Measurements from ENCODE around the gene SMTNL2.
"Not testable (repeated sequence)": the region's sequence is repeated elsewhere in the genome, so short reads cannot be mapped to it uniquely, and the experiment has no call there.

The SMTNL2 gene

GRCh38 chr17:4643676-4644075 is 59.3 kb downstream of the SMTNL2 start:
- ChIA-PET POLR2A (ENCODE audit: low non-redundant PET) (no interaction called here), CTCF (no interaction called here)
- no peak for DNase-seq (ENCODE audit: low spot score)
- TF ChIP-seq CTCF (conservative IDR thresholded peaks at IDR 0.05; ENCODE audit: low read depth), result no peak
- H3K27ac ChIP-seq, result no peak overlapping the region

DNA sequence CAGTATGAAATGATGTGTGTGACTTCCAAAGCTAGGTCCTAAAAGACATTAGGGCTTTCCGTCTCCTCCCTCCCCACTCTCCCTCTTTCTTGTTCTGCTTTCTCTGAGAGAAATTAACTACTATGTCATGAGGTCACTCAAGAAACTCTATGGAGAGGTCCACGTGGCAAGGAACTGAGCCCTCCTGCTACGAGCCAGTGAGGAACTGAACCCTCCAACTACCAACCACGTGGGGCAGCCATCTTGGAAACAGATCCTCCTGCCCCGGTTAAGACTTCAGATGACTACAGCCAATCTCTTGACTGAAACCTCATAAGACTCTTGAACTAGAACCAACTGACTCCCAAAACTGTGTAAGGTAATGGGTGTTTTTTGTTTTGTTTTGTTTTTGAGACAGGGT is 61.3 kb downstream of the SMTNL2 start:
- DNase-seq (ENCODE audit: low spot score), result no peak
- CTCF ChIA-PET, result interaction anchor here (0.6 kb wide), 1 partner anchor 489 kb away, joined by 3 read pairs; no protein-coding TSS in a partner anchor

DNA sequence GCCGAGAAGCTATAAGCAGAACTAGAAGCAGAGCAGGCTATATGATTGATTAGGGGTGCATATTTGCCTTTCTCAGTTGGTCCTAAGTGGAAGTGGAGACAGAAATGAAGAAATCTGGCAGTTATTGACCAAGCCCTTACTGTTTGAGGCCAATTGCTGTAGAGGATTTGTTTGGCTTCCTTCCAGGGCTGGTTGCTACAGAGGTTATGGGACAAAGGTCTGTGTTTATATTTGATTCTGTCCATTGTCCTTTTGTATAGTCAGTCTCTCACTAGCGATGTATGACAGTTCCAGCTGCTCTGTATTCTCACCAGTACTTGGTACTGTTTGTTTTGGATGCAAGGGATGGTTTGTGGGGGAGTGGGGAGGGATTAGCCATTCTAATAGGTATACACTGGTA is 64.4 kb downstream of the SMTNL2 start:
- CTCF ChIA-PET, result no interaction called here
- H3K27ac ChIP-seq, result no peak overlapping the region
- no peak for TF ChIP-seq CTCF (conservative IDR thresholded peaks at IDR 0.05; ENCODE audit: low read depth)
- POLR2A ChIA-PET (ENCODE audit: low non-redundant PET), result no interaction called here
- no peak for DNase-seq (ENCODE audit: low spot score)

More for the DNA sequence above, 61.3 kb downstream of the SMTNL2 start:
- TF ChIP-seq CTCF (conservative IDR thresholded peaks at IDR 0.05; ENCODE audit: low read depth), result no peak
- POLR2A ChIA-PET (ENCODE audit: low non-redundant PET), result no interaction called here
- no peak overlapping the region for H3K27ac ChIP-seq

GRCh38 chr17:4652997-4653396 is 68.7 kb downstream of the SMTNL2 start:
- no peak overlapping the region for H3K27ac ChIP-seq
- DNase-seq (ENCODE audit: low spot score), result no peak
- no peak for TF ChIP-seq CTCF (conservative IDR thresholded peaks at IDR 0.05; ENCODE audit: low read depth)
- POLR2A ChIA-PET (ENCODE audit: low non-redundant PET), result no interaction called here
- CTCF ChIA-PET, result interaction anchor here (0.7 kb wide), 1 partner anchor 196 kb away, joined by 3 read pairs; no protein-coding TSS in a partner anchor

- POLR2A ChIA-PET (ENCODE audit: low non-redundant PET); DNase-seq (ENCODE audit: low spot score); H3K27ac ChIP-seq; CTCF ChIA-PET: not testable (repeated sequence)
These were observed 71.6 kb downstream of the SMTNL2 start for GRCh38 chr17:4655933-4656332.

- H3K27ac ChIP-seq, result no peak overlapping the region
- no peak for DNase-seq (ENCODE audit: low spot score)
- ChIA-PET CTCF (no interaction called here), POLR2A (ENCODE audit: low non-redundant PET) (no interaction called here)
- TF ChIP-seq CTCF (conservative IDR thresholded peaks at IDR 0.05; ENCODE audit: low read depth), result no peak
These were observed 73.3 kb downstream of the SMTNL2 start for GRCh38 chr17:4657678-4658077.

Measured in RWPE1 (cell line).